ENCODE results near the gene SIRPA. TPM values are rescaled to one million over a fixed set of nuclear protein-coding genes. Genes with fewer than 3 reads are reported as not detected.

Gene SIRPA
- polyA plus RNA-seq, 1 experiment = 21.2 TPM

DNA sequence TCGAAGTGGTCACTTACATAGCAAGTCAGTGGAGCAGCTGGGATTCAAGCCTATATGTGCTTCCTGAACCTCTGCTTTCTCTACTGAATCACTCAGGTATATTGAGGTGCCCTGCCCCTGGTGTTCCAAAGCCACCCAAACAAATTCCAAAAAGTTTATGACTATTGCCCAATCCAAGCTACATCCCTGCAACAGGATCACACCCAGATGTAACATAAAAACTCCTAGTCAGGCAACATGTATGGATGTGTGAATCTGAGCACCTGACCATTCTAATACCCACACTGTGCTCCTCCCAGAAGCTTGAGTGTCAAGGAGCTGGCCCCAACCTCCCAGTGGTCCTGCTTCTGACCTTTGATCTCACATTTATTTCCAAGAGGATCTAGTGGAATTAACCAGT, 39.5 kb upstream of the SIRPA start:
- TF ChIP-seq, protein P1, sequence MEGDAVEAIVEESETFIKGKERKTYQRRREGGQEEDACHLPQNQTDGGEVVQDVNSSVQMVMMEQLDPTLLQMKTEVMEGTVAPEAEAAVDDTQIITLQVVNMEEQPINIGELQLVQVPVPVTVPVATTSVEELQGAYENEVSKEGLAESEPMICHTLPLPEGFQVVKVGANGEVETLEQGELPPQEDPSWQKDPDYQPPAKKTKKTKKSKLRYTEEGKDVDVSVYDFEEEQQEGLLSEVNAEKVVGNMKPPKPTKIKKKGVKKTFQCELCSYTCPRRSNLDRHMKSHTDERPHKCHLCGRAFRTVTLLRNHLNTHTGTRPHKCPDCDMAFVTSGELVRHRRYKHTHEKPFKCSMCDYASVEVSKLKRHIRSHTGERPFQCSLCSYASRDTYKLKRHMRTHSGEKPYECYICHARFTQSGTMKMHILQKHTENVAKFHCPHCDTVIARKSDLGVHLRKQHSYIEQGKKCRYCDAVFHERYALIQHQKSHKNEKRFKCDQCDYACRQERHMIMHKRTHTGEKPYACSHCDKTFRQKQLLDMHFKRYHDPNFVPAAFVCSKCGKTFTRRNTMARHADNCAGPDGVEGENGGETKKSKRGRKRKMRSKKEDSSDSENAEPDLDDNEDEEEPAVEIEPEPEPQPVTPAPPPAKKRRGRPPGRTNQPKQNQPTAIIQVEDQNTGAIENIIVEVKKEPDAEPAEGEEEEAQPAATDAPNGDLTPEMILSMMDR (IDR thresholded peaks at IDR 0.05; ENCODE audit: low read depth, low read length) = no peak
- ChIA-PET POLR2A (interaction anchor here (0.6 kb wide), 1 partner anchor 24 kb away, joined by 3 read pairs; no protein-coding TSS in a partner anchor), CTCF (no interaction called here)
- no peak overlapping the region for H3K4me3 ChIP-seq (ENCODE audit: low read depth, low read length)
- peaks cover 3% of the 10 kb centered on the region for H3K9me3 ChIP-seq (ENCODE audit: control insufficient read depth, insufficient read depth, low read length)
- DNase-seq (ENCODE audit: low read depth, low spot score) = no peak
- H3K27ac ChIP-seq (ENCODE audit: low read depth, low read length) = no peak overlapping the region
- H3K27me3 ChIP-seq (ENCODE audit: control insufficient read depth, insufficient read depth, low read length) = no peaks in the 10 kb centered on the region

DNA sequence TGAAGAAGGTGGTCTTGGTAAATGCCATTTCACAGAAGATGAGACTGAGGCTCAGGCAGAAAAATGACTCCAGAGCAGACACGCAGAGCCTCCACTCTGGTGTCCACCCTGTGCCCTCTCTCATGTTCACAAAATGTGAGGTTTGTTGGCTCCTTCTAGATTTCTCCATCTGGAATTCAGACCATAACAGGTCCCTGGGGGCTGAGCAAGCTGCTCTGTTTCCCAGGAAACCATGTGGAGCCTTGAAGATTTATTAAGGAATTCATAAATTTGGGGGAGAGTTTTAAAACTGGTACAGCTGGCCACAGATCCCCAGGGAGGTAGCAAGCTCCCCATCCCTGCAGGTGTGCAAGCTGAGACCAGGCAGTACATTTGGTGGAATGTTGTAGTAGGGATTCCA, 38.8 kb upstream of the SIRPA start:
- POLR2A ChIA-PET = no interaction called here
- Histone ChIP-seq H3K27me3 (ENCODE audit: control insufficient read depth, insufficient read depth, low read length) (no peaks in the 10 kb centered on the region), H3K4me3 (ENCODE audit: low read depth, low read length) (no peak overlapping the region), H3K27ac (ENCODE audit: low read depth, low read length) (no peak overlapping the region), H3K9me3 (ENCODE audit: control insufficient read depth, insufficient read depth, low read length) (peaks cover 3% of the 10 kb centered on the region)
- TF ChIP-seq, protein P1 (IDR thresholded peaks at IDR 0.05; ENCODE audit: low read depth, low read length) = no peak
- CTCF ChIA-PET = no interaction called here
- DNase-seq (ENCODE audit: low read depth, low spot score) = no peak

DNA sequence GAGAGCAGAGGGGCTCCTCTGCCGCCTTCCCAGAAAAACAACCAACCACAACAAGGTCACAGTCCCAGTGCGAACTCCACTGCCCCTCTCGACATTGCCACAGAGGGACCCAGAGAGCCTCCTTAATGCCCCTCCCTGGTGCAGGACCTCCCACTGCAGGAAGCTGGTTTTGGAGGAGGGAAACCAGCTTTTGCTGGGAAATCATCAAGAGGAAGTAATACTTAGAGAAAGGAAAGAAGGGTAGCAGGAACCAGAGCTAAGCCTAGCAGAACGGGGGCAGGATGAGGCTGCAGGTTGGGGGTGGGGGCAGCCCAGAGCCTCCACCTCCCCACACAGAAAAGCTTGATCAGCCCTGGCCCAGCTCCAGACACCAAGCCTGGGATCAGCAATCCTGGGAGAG, 37.7 kb upstream of the SIRPA start:
- ChIA-PET CTCF (interaction anchor here (0.6 kb wide), 1 partner anchor 81 kb away, joined by 4 read pairs; no protein-coding TSS in a partner anchor), POLR2A (no interaction called here)
- Histone ChIP-seq H3K9me3 (ENCODE audit: control insufficient read depth, insufficient read depth, low read length) (peaks cover 3% of the 10 kb centered on the region), H3K27me3 (ENCODE audit: control insufficient read depth, insufficient read depth, low read length) (no peaks in the 10 kb centered on the region), H3K4me3 (ENCODE audit: low read depth, low read length) (no peak overlapping the region), H3K27ac (ENCODE audit: low read depth, low read length) (no peak overlapping the region)
- no peak for DNase-seq (ENCODE audit: low read depth, low spot score)
- TF ChIP-seq, protein P1 (IDR thresholded peaks at IDR 0.05; ENCODE audit: low read depth, low read length) = no peak

DNA sequence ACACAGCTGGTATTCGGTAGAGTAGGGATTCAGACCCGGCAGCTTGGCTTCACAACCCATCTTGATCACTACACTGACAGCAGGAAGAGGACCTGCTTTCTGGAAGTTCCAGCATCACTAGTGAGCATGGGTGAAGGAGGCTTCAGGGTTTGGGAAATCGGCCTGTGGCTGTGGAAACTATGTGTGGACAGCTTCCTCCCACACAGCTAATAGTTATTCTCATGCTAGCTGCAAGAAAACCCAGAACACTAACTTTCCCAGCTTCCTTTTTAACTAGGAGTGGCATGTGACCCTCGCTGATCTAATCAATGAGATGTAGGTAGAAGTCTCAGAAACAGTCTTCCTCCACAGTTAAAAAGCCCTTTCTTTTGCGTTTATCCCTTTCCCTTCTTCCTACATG, 36.3 kb upstream of the SIRPA start:
- Histone ChIP-seq H3K27me3 (ENCODE audit: control insufficient read depth, insufficient read depth, low read length) (peaks cover under 1% of the 10 kb centered on the region), H3K27ac (ENCODE audit: low read depth, low read length) (no peak overlapping the region), H3K4me3 (ENCODE audit: low read depth, low read length) (no peak overlapping the region), H3K9me3 (ENCODE audit: control insufficient read depth, insufficient read depth, low read length) (peaks cover 3% of the 10 kb centered on the region)
- CTCF ChIA-PET = interaction anchor here (0.5 to 1.8 kb wide), 2 partner anchors 9 to 82 kb away, joined by 4 to 6 read pairs; no protein-coding TSS in a partner anchor
- POLR2A ChIA-PET = no interaction called here
- TF ChIP-seq, protein P1 (IDR thresholded peaks at IDR 0.05; ENCODE audit: low read depth, low read length) = no peak
- DNase-seq (ENCODE audit: low read depth, low spot score) = no peak

DNA sequence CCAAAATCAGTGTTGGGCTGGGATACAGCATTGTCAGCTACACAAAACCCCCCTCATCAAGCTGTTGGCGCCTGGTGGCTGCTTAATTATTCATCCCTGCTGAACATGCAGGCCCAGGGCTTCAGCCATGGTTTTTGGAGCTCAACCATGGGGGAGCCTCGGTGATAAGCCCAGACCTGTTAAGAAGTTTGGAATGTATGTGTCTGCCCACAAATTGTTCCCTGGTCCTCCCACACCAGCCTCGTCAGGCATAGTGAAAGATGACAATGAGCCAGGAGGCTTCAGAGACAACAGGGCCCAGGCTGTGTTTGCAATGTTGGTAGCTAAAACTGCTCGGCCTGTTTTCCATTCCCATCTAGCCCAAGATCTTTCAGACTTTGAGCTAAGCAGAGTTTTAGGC, 34.8 kb upstream of the SIRPA start:
- POLR2A ChIA-PET = interaction anchor here (0.7 to 1.4 kb wide), 2 partner anchors 19 to 48 kb away, joined by 3 read pairs; no protein-coding TSS in a partner anchor

More for the DNA sequence above, 34.8 kb upstream of the SIRPA start:
- no peak for DNase-seq (ENCODE audit: low read depth, low spot score)
- Histone ChIP-seq H3K4me3 (ENCODE audit: low read depth, low read length) (no peak overlapping the region), H3K27me3 (ENCODE audit: control insufficient read depth, insufficient read depth, low read length) (peaks cover 4% of the 10 kb centered on the region), H3K27ac (ENCODE audit: low read depth, low read length) (no peak overlapping the region), H3K9me3 (ENCODE audit: control insufficient read depth, insufficient read depth, low read length) (peaks cover 3% of the 10 kb centered on the region)
- CTCF ChIA-PET = interaction anchor here (0.8 to 1.4 kb wide), 3 partner anchors 9 to 83 kb away, joined by 3 to 5 read pairs (median 3); no protein-coding TSS in a partner anchor
- TF ChIP-seq, protein P1 (IDR thresholded peaks at IDR 0.05; ENCODE audit: low read depth, low read length) = no peak
